Stimulated activated CD4-positive, alpha-beta T cell treated with anti-CD3 and anti-CD28 coated beads, Interleukin-12 subunit alpha, Interleukin-12 subunit beta, amount 100 ng/mL, for 4 hours (primary cell): ENCODE data around the gene PRKAR1A.
"Not testable (repeated sequence)": the region's sequence is repeated elsewhere in the genome, so short reads cannot be mapped to it uniquely, and the experiment has no call there.

Source experiments
- DNase-seq: peaks from one replicate; pipeline ENCODE4 v3.0.0-alpha.2; 2020

The PRKAR1A gene

DNA sequence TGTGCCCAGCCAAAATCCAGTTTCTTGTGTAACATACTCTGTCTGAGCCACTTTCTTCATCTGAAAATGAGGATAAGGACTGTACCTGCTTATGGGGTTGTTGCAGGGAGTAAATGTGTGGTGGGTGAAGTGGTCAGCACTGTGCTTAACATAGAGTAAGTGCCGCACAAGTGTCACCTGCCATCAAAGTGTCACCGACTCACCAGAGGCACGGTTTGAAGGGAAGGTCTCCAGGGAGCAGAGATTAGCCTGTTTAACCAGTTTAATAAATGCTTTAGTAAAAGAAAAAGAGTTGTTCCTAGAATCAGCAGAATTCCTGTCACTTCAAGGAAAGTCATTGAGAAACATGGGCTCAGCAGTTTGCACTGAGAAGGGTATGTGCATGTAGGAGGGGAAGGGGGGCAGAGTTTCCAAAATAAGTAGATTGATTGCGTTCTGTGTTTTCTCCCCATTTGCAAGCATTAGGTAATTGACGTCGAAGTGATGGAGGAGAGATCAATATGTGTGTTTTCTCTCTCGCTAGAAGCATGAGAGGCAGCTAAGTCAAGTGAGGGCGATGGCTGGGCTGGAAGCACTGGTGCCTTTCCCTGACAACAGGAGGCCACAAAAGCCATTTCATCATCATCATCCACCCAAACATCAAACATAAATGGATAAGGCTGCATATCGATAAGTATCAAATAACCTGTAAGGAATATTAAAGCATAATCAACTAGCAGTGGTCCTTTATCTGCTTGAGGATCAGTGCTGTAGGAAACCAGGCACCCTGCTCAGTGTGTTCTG, 69.8 kb downstream of the PRKAR1A start:
- no peak for DNase-seq

GRCh38 chr17:68582867-68583266, 70.6 kb downstream of the PRKAR1A start:
- DNase-seq = not testable (repeated sequence)

DNA sequence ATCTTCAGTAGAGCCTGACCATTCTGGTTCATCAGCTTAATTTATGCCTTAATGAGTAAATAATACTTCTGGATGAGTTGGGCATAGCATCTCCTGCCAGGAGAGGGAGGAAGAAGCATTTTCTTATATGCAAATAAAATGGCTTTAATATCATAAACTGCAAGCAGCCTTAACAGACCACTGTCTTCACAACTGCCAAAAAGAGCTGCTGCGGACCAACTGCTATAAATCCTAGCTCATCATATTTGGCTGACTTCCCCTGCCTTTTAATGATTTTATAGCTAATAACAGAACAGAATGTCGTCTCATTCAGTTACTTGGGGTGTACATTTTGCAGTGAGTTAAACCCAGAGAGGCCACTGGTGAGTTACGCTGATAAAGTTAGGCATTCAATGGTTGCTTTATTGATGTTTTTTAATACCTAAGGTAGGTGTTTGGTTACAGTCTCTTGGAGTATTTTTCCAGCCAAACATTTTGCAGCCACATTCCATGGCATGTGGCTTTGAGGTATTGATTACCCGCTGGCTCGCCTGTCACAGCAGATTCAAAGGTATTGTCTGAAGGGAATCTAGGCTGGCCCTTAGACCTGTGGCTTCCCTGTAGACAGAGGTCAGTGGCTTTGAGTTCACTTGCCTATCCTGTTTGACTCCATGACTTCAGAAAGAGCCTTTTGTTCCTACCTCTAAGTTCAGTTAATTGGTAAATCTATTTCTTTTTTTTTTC, 72.5 kb downstream of the PRKAR1A start:
- no peak for DNase-seq

GRCh38 chr17:68585643-68586042, 73.4 kb downstream of the PRKAR1A start:
- no peak for DNase-seq

- DNase-seq = no peak
Measured at GRCh38 chr17:68587026-68587425, 74.8 kb downstream of the PRKAR1A start.

- DNase-seq = no peak
Measured at GRCh38 chr17:68587847-68588246, 75.6 kb downstream of the PRKAR1A start.

GRCh38 chr17:68588362-68588761, 76.1 kb downstream of the PRKAR1A start:
- no peak for DNase-seq

GRCh38 chr17:68589086-68589485, 76.9 kb downstream of the PRKAR1A start:
- DNase-seq = no peak

GRCh38 chr17:68591583-68591982, 79.4 kb downstream of the PRKAR1A start:
- DNase-seq = no peak

DNA sequence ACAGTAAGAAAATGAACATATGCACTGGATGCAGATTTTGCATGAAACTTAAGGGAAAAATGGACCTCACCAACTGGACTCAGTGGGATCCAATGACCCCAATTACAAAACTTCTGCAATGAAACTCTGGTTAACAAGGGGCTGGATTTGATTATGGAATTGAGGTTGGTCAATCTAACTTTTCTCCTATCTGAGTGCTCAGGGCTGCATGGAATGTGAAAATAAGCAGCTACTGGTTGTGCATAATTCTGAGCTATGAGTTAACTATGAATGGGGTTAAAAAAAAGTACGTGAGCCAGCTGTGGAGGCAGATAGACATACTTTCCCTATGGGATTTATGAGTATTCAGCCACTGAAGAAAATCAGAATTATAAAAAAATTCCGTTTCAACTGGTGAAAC, 79.8 kb downstream of the PRKAR1A start:
- DNase-seq = no peak

DNA sequence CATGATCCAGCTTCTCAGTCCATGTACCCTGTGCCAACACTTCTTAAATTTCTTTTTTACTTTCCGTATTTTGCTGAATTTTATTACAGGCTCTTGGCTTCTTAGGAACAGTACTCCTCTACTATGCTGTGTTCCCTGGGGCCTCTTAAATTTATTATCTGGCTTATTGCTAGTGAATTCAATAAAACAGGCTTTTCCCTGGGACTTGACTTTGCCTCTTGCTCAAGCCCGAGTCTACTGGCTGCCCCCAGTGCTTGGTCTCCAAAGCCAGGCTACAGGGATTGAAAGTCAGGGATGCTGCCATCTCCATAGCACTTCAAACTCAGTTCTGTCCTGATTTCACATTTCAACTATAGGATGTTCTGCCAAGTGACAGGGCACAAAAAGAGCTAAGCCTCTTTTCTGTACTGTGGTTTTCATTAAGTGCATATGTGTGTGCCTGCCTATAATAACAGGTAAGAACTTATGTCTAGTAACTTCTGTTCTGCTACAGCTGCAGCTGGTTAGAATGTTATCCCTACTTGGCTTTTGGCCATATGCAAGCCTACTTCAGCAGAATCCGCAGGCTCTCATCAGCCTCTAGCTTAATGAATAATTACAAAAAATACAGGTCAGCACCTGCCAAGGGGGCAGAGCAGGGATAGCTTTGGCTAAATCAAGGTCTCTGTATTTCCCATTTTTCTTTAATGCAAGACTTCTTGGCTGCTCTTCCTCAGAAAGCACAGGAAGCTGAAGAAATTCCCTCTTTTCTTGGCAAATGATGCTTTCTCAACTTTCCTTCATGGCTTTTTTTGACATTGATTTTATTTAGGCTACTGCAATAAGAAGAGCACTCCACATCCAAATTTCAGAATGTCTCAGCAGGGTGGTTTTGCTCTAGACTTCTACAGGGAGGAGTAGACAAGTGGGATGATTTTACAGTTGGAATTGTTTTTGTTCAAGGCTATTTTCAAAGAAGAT, 80.7 kb downstream of the PRKAR1A start:
- DNase-seq = no peak

DNA sequence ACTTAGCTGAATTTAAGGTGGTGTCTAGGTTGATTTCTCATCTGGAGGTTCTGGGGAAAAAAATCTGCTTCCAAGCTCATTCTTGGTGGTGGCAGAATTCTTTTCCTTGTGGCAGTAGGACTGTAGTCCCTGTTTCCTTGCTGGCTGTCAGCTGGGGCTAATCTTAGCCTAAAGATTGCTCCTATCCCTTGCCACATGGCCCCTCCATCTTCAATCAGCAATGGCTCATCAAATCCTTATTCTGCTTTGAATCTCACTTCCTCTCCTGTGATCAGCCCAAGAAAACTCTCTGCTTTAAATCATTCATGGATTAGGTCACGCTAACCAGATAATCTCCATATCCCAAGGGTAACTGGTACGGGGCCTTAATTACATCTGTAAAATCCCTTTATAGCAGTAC, 82.3 kb downstream of the PRKAR1A start:
- DNase-seq = no peak

DNA sequence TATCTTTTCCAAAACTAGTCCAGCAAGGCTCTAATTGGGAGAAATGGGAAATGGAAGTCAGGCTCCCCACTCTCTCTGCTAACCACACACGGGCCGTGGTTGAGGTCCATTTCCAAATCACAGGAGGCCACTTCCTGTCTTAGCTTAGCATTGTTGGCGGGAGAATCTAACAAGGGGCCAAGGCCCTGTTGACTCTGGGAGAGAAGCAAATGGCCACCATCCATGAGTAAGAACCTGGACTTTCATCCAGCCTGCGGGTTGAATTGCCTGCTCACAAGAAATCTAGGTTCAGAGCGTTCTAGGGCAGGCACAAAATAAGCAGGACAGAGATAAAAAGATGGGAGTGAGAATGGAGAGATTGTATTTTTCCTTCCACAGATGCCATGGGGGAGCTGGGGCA, 83.3 kb downstream of the PRKAR1A start:
- DNase-seq = no peak

- no peak for DNase-seq
Measured at GRCh38 chr17:68595986-68596385, 83.8 kb downstream of the PRKAR1A start.

- DNase-seq = no peak
Measured at GRCh38 chr17:68596411-68596945, 84.2 kb downstream of the PRKAR1A start.

DNA sequence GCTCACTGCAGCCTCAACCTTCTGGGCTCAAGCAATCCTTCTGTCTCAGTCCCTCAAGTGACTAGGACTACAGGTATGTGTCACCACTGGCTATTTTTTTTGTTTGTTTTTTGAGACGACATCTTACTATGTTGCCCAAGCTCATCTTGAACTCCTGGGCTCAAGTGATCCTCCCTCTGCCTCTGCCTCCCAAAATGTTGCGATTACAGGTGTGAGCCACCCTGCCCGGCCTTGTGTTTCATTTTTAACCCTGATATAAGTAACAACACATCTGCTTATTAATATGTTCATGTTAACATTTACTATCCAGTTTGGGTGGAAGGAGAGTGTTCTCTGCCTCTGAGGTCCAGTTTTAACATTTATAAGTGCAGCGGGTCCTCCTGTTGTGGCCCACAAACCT, 85.8 kb downstream of the PRKAR1A start:
- DNase-seq = no peak

DNA sequence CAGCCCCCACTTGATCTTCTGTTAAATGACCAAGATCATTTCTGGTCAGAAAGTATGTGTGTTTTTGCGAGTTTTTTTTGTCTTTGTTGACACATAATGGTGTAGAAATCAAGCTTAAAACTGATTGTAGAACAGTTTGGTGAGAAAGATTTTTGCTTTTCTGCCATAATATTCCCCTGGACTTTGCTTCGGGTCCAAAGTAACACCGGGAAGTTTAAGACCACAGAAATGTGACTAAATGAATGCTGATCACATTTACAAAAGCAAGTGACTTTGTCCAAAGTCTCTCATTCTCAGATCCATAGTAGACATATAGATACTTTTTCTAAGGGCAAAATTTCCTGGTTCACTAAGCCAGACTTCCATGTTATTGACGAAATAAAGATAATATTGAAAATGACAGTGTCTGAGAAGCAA, 86.3 kb downstream of the PRKAR1A start:
- DNase-seq = no peak

- DNase-seq = no peak
Measured at GRCh38 chr17:68599091-68599490, 86.9 kb downstream of the PRKAR1A start.

DNA sequence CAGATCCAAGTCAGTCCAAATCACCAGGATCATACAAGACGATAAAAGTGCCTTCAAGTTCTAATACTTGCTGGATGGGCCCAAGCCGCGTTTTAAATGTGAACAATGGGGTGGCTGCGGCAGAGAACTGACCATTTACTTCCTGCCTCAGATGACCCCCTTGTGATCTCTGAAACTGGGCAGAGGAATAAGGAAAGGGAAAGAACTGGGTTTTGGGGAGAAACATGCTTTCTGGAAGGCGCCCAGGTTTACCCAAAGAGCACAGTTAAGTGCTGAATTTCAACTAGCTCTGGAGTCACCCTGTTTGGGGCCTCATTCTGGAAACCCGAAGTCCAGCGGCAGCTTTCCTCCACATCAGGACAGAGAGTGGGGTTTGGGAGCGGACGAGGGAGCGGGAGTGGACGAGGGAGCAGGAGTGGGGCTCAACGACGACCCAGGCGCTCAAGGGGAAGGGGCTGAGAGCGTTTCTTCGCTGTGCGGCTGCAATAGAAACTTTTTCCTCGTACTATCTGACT, 87.4 kb downstream of the PRKAR1A start:
- DNase-seq = no peak

- DNase-seq = no peak
Measured at GRCh38 chr17:68600067-68600930, 88.1 kb downstream of the PRKAR1A start.
